GM19455 (cell line): Measurements from ENCODE around the gene GBP7.
"Not testable (repeated sequence)": the region's sequence is repeated elsewhere in the genome, so short reads cannot be mapped to it uniquely, and the experiment has no call there.

Source experiments
- ATAC-seq: cut with Tn5 transposase; IDR thresholded peaks from one replicate; pipeline ENCODE4 v1.9.1; 2021; ENCODE audit not compliant: unreplicated experiment

Gene GBP7, protein sequence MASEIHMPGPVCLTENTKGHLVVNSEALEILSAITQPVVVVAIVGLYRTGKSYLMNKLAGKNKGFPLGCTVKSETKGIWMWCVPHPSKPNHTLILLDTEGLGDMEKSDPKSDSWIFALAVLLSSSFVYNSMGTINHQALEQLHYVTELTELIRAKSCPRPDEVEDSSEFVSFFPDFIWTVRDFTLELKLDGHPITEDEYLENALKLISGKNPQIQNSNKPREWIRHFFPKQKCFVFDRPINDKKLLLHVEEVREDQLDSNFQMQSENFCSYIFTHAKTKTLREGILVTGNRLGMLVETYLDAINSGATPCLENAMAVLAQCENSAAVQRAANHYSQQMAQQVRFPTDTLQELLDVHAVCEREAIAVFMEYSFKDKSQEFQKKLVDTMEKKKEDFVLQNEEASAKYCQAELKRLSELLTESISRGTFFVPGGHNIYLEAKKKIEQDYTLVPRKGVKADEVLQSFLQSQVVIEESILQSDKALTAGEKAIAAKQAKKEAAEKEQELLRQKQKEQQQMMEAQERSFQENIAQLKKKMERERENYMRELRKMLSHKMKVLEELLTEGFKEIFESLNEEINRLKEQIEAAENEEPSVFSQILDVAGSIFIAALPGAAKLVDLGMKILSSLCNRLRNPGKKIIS

GRCh38 chr1:89175601-89176256 is at the start of gene GBP7:
GBP7 (minus strand) TSS chr1:89176003; CDS start chr1:89171935, 4,068 bp downstream.
- no peak for ATAC-seq

DNA sequence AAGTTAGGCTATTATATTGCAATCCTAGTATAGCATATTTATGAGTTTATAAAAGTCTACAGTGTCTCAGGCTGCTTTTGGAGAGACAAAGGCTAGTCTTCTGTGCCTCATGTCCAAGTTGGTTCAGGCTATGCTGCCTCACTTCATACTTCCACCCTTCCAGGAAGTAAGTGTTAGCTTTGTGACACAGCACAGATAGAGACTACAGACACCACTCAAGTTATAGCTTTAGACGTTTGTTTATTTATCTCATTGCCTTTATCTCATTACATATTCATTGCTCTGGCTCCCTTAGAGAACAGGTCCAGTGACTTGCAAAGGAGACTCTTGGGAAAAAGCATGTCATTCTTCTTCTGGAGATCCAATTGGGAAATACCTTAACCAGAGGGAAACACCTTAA is 45.5 kb upstream of the GBP7 start:
- no peak for ATAC-seq

DNA sequence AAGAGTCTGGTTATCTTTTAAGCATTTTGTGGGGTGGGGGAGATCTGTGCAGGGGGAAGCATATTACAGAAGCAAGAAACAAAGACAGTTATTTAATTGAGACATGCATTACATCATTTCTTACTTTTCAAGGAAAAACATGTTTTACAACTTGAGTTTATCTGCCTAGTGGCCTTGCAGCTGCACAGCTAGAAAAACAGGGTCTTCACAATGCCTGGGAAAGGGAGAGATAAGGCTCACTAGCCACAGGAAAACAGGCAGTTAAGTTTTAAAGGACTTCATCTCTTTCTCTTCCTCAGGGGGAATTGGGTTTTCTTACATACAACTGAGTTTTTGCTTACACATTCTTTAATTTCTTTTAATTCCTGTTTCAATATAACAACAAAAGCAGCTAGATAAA is 44.0 kb upstream of the GBP7 start:
- ATAC-seq, result not testable (repeated sequence)

DNA sequence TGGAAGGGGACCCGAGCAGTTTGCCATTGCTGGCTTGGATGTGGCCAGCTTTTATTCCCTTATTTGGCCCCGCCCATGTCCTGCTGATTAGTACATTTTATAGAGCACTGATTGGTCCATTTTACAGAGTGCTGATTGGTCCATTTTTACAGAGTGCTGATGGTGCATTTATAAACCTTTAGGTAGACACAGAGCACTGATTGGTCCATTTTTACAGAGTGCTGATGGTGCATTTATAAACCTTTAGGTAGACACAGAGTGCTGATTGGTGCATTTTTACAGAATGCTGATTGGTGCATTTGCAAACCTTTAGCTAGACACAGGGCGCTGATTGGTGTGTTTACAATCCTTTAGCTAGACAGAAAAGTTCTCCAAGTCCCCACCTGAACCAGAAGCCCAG is 43.1 kb upstream of the GBP7 start:
- not testable (repeated sequence) for ATAC-seq

GRCh38 chr1:89213347-89213746 is 37.5 kb upstream of the GBP7 start:
- no peak for ATAC-seq

DNA sequence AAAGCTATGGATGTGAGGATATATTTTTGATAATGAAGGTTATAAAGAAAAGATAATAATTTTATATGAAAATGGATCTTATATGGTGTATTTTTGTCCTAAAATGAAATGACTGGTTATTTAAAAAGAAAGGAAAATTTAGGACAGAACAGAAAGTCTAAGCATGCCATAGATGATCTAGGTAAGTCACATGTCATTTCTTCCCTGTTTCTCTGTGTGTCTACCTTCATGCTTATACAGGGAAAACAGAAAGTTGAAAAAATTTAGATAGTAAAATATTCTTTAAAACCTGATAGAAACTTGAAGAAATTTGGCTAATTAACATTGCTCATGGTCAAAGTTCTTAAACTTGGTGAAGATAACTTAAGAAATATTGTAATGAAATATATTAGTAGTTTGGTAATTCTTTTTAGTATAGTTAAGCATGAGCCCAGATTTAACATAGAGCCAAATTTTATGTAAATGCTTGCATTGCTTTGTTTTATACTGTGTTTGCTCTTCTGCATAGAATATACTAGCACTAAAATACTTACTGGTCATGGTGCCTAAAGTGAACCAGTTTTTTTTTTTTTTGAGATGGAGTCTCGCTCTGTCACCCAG is 35.3 kb upstream of the GBP7 start:
- ATAC-seq, result no peak

DNA sequence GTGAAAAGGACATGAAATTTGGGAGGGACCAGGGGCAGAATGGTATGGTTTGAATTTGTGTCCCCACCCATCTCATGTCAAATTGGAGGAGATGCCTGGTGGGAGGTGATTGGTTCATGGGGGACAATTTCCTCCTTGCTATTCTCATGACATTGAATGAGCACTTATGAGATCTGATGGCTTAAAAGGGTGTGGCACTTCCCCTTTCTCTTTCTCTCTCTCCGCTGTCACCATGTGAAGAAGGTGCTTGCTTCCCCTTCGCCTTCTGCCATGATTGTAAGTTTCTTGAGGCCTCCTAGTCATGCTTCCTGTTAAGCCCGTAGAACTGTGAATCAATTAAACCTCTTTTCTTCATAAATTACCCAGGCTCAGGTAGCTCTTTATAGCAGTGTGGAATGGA is 30.6 kb upstream of the GBP7 start:
- ATAC-seq, result no peak

GRCh38 chr1:89203166-89203565 is 27.4 kb upstream of the GBP7 start:
- no peak for ATAC-seq

- ATAC-seq, result peak; percentile 64
Observed at GRCh38 chr1:89201106-89201794, 25.4 kb upstream of the GBP7 start.

DNA sequence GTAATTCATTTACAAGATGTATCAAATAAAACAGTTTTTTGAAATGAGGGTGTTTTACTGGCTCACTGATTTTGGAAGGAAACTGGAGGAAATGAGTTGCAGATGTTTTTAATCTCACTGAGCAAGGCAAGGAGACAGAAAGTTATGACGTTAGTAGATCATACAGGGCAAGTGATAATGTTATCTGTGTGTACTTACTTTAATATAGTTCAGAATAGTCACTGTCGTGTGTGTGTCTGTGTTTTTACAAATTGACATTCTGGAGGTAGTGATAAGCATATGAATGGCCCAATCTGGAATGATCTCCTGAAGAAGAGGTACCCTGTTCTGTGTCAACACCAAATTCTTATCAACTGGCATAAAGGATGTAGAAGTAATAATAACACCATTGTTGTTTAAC is 24.9 kb upstream of the GBP7 start:
- ATAC-seq, result no peak

DNA sequence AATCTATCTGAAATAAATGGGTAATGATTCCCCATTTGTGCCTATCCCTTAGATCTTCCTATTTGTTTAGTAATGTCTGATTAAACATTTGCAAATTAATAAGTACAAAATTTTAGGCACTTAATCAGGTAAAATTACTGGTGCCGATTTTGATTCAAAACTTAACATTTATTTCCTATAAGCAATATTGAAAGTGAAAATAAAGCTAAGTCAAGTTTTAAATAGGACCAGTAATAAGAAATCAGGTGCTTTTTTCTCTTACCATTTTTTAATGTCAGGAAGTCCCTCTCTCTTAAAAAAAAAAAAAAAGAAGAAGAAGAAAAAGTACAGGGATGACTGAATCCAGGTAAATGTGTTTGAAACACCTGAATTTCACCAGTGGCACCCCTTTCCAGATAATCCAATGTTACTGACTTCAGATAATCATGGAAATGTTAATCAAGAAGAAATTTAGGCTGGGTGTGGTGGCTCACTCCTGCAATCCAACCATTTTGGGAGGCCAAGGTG is 23.8 kb upstream of the GBP7 start:
- no peak for ATAC-seq

DNA sequence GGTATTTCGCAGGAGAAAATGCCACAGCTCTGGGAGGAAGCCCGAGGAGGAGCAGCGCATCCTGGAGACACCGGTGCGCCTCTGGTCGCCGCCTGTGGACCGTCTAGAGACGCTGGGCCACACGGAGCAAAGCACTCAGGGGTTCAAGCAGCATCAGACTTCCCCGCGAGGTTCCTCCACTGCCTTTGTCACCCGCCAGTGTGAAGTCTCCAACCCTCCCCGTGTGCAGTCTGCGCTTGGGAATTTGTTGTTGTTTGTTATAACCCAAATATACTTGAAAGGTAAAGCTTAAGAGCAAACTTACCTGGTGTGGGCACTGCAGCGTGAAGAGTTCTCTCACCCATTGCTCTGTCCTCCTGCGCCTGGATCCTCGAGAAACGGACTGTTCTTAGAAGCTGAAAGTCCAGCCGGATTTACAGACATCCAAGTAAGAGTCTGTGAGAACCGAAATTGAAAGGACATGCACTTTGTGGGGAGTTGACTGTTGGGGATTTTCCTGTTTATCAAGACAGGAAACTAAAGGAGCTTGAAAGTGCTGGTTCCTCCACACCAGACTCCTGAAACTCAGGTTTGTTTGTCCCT is 22.8 kb upstream of the GBP7 start, which contains the start of gene GBP4:
GBP4 (minus strand) TSS at position 452 of the 582 bp plus-strand sequence; CDS start at position 344, 108 bp downstream.
- ATAC-seq, result peak; percentile 50

- no peak for ATAC-seq
Observed at GRCh38 chr1:89198081-89198480, 22.3 kb upstream of the GBP7 start.

GRCh38 chr1:89195476-89195875 is 19.7 kb upstream of the GBP7 start:
- ATAC-seq, result no peak

- no peak for ATAC-seq
Observed at GRCh38 chr1:89191314-89191713, 15.5 kb upstream of the GBP7 start.

GRCh38 chr1:89190017-89190416 is 14.2 kb upstream of the GBP7 start:
- no peak for ATAC-seq

- ATAC-seq, result no peak
Observed at GRCh38 chr1:89179343-89179742, 3.5 kb upstream of the GBP7 start.

- ATAC-seq, result no peak
Observed at GRCh38 chr1:89176971-89177370, 1.2 kb upstream of the GBP7 start.

GRCh38 chr1:89174491-89174890 is 1.3 kb downstream of the GBP7 start:
- no peak for ATAC-seq

GRCh38 chr1:89172468-89173143 is 3.2 kb downstream of the GBP7 start:
- ATAC-seq, result no peak
